LNCaP clone FGC (cell line): ENCODE measurements around the gene LFNG.

Experiments
- DNase-seq: peaks from one replicate; pipeline ENCODE4 v3.0.0-alpha.2; 2011; ENCODE audit warnings: low read depth
- H3K4me3 ChIP-seq: 2 replicates; pipeline ENCODE4 v1.5.1; 2011; ENCODE audit warnings: mild to moderate bottlenecking, low read depth, low read length, control low read depth
- TF ChIP-seq, protein P1 (sequence below): IDR thresholded peaks from 2 replicates; pipeline ENCODE4 v1.5.1; 2012; ENCODE audit warnings: mild to moderate bottlenecking; ENCODE audit not compliant: control insufficient read depth, insufficient read depth; ENCODE audit errors: extremely low read depth

Gene LFNG

DNA sequence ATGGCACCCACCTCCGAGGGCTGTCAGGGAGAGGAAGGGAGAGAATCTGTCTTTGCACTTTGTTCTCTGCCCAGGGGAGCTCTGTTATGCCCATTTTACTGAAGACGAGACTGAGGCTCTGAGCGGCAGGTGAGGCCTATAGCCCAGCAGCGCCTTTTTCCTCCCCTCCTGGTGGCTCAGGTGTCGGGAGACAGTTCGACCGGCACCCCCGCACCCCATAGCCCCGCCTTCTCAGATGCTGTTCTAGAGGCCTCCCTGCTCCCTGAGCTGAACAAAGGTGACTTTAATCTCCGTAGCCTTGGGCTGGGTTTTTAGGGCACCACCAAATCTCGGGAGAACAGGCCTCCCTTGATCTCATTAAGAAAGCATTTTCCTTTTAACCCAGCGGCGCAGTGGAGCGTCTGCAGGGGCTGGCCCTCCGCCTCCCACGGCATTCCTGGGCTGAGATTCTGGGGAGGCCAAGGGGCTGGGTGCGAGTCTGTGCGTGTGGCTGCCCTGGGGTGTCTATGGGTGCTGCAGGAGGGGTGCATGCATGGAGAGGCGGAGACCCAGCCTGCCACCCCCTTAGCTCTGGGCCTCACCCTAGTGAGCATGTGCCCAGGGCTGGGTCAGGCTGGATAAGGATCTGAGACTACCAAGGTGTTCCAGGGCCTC, 3.3 kb downstream of the LFNG start:
- no peak for DNase-seq
- no peak overlapping the region for H3K4me3 ChIP-seq
- TF ChIP-seq, protein P1, sequence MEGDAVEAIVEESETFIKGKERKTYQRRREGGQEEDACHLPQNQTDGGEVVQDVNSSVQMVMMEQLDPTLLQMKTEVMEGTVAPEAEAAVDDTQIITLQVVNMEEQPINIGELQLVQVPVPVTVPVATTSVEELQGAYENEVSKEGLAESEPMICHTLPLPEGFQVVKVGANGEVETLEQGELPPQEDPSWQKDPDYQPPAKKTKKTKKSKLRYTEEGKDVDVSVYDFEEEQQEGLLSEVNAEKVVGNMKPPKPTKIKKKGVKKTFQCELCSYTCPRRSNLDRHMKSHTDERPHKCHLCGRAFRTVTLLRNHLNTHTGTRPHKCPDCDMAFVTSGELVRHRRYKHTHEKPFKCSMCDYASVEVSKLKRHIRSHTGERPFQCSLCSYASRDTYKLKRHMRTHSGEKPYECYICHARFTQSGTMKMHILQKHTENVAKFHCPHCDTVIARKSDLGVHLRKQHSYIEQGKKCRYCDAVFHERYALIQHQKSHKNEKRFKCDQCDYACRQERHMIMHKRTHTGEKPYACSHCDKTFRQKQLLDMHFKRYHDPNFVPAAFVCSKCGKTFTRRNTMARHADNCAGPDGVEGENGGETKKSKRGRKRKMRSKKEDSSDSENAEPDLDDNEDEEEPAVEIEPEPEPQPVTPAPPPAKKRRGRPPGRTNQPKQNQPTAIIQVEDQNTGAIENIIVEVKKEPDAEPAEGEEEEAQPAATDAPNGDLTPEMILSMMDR: no peak

DNA sequence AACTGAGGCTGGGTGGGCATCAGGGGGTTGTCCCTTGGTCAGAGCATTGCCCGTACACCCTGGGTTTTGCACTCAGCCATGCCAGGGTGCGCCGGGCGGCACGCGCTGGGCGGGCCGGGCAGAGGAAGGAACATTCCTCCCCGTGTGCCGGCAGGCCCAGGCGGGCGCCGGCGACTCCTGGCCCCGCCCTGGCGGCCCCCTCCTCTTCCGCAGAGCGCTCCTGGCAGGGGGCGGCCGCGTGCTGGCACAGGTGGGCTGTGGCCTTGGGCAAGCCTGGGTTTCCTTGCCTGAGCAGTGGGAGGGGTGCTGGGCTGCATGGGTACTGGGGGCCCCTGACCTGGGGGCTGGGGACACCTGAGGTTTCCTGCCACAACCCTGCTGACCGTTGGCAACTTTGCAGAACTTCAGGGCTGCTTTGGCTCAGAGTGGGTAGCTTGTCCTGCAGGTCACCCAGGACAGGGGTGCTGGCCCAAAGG, 3.9 kb downstream of the LFNG start:
- no peak overlapping the region for H3K4me3 ChIP-seq
- TF ChIP-seq, protein P1: no peak
- DNase-seq: no peak

DNA sequence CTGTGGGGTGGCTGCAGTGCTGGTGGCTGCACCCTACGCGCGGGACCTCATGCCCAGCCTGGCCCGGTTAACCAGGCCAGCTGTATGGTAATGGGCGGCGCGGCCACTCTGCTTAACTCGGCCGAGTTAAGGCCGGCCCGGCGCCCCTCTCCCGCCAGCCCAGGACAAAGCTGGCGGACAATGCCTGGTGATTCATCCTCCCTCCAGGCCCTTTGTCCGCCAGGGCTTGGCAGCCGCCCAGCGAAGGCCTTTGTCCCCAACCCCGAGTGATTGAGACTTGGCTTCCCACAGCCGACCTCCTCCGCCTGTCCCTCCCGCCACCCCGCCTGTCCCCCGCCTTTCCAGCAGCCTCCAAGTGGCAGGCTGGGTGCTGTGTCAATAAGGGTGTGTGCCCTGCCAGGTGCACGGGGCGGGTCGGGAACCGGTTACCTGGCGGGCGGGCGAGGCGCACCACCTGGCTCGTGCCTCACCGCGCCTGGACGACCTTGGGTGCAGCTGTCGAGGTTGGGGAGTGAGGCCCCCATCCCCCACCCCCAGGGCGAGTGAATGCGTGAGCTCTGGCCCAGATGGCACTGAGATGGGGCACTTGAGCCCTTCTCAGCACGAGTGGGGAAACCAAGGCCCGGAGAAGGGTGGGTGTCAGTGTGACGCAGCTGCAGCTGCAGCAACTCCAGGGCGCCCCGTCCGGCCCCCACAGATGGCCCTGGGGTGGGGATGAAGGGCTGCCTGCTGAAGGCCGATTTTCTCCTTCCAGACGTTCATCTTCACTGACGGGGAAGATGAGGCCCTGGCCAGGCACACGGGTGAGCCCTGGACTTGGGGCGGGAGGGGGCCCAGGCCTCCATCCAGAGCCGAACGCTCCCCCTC, 4.6 kb downstream of the LFNG start:
- TF ChIP-seq, protein P1: no peak
- H3K4me3 ChIP-seq: no peak overlapping the region
- peak; percentile 47 for DNase-seq

DNA sequence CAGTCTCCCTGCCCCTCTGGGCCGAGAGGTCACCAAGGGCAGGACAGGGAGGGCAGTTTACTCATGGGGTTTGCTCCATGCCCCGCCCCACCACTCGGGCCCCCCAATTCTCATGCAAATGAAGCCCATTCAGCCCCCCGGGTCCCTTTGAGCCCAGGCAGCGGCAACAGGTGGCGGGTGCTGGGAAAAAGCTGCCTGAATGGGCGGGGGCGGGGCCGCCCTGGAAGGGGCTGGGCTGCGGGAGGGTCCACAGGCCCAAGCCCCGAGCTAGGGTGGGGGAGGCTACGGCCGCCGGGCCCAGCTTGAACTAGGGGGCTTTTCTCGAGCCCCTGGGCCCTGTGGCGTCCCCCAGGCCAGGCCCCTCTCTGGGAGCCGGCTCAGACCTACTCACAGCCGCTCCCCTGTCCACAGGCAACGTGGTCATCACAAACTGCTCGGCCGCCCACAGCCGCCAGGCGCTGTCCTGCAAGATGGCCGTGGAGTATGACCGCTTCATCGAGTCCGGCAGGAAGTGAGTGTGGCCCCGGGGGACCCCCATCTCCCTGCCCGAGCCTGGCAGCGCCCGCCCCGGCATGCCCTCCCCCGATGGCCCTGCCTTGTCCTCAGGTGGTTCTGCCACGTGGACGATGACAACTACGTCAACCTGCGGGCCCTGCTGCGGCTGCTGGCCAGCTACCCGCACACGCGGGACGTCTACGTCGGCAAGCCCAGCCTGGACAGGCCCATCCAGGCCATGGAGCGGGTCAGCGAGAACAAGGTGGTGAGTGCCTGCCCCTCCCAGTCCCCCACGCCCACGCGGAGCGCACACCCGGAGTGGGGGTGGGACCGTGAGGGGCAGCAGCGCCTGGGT, 5.5 kb downstream of the LFNG start:
- no peak for DNase-seq
- no peak overlapping the region for H3K4me3 ChIP-seq
- TF ChIP-seq, protein P1: no peak

DNA sequence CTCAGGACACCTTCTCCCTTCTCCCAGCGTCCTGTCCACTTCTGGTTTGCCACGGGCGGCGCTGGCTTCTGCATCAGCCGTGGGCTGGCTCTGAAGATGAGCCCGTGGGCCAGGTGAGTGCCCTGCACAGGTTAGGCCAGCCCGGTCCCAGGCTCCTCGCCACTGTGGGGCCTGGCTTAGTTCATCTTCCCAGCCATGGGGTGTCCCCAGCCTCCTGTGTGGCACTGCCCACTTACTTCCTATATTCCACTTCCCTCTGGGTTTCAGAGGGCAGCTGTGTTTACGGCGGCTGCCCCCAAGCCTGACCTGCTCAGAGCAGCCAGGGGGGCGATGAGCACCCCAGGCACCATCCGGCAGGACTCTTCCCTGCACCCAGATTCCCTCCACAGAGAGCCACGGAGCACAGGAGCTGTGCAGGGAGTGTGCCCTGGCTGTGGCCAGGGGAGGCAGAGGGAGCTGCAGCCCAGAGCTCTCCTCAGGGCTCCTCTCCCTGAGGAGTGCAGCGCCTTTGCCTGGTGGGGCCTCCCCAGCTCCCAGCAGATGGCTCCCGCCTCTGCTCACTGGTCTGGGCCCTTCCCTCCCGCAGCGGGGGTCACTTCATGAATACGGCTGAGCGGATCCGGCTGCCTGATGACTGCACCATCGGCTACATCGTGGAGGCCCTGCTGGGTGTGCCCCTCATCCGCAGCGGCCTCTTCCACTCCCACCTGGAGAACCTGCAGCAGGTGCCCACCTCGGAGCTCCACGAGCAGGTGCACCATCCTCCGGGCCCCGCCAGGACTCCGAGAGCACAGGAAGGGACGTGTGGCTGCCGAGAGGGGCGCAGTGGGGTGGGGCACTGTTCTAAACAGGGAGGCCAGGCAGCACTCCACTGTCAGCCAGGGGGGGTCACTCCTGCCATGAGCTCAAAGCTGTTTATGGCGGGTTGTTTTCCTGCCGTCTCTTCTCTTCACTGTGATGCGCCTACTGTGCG, 6.4 kb downstream of the LFNG start:
- DNase-seq: no peak
- no peak overlapping the region for H3K4me3 ChIP-seq
- TF ChIP-seq, protein P1: no peak
